H9 (cell line): ENCODE measurements around the gene SCYGR6. TPM values are rescaled to one million over a fixed set of nuclear protein-coding genes. Genes with fewer than 3 reads are reported as not detected.

Source experiments
- DNase-seq: peaks from one replicate; pipeline ENCODE4 v3.0.0-alpha.2; 2017
- H2AFZ ChIP-seq: one replicate; pipeline ENCODE4 v1.6.1; 2013; ENCODE audit warnings: mild to moderate bottlenecking, low read length, control low read depth, moderate library complexity
- H2AK5ac ChIP-seq: 2 replicates; pipeline ENCODE4 v1.6.1; 2013; ENCODE audit warnings: low read length, control low read depth, mixed read lengths; ENCODE audit not compliant: insufficient read length
- H2BK120ac ChIP-seq: one replicate; pipeline ENCODE4 v1.6.1; 2013; ENCODE audit warnings: low read depth, mild to moderate bottlenecking, low read length, control low read depth, inconsistent platforms; ENCODE audit not compliant: poor library complexity, severe bottlenecking
- H2BK12ac ChIP-seq: 2 replicates; pipeline ENCODE4 v1.6.1; 2013; ENCODE audit warnings: low read length, control low read depth, mixed read lengths, low read depth; ENCODE audit not compliant: insufficient read length
- H2BK15ac ChIP-seq: 2 replicates; pipeline ENCODE4 v1.6.1; 2013; ENCODE audit warnings: low read depth, low read length, control low read depth
- H2BK20ac ChIP-seq: one replicate; pipeline ENCODE4 v1.6.1; 2013; ENCODE audit warnings: low read depth, mild to moderate bottlenecking, low read length, control low read depth, inconsistent platforms; ENCODE audit not compliant: poor library complexity, severe bottlenecking
- H2BK5ac ChIP-seq: 2 replicates; pipeline ENCODE4 v1.6.1; 2013; ENCODE audit warnings: low read length, control low read depth, mixed read lengths; ENCODE audit not compliant: insufficient read length
- H3K14ac ChIP-seq: 2 replicates; pipeline ENCODE4 v1.6.1; 2013; ENCODE audit warnings: low read length, control low read depth; ENCODE audit not compliant: insufficient read depth
- H3K18ac ChIP-seq: 2 replicates; pipeline ENCODE4 v1.6.1; 2013; ENCODE audit warnings: low read depth, mild to moderate bottlenecking, mixed read lengths, low read length, control low read depth; ENCODE audit not compliant: insufficient read length
- H3K23ac ChIP-seq: 2 replicates; pipeline ENCODE4 v1.6.1; 2013; ENCODE audit warnings: low read length, control low read depth, mixed read lengths, low read depth; ENCODE audit not compliant: insufficient read length
- H3K23me2 ChIP-seq: 2 replicates; pipeline ENCODE4 v1.6.1; 2013; ENCODE audit warnings: low read depth, mild to moderate bottlenecking, mixed read lengths, low read length, control low read depth; ENCODE audit not compliant: insufficient read length, poor library complexity, severe bottlenecking
- H3K27ac ChIP-seq: 2 replicates; pipeline ENCODE4 v1.5.1; 2013; ENCODE audit warnings: low read length, control low read depth, mixed read lengths, low read depth; ENCODE audit not compliant: insufficient read length
- H3K27me3 ChIP-seq: 2 replicates; pipeline ENCODE4 v1.6.1; 2013; ENCODE audit warnings: low read length, control low read depth, inconsistent platforms; ENCODE audit not compliant: insufficient read depth
- H3K4ac ChIP-seq: 2 replicates; pipeline ENCODE4 v1.6.1; 2013; ENCODE audit warnings: low read depth, mild to moderate bottlenecking, control low read depth, inconsistent platforms, low read length, moderate library complexity
- H3K4me1 ChIP-seq: 2 replicates; pipeline ENCODE4 v1.6.1; 2013; ENCODE audit warnings: low read length, control low read depth, inconsistent platforms; ENCODE audit not compliant: insufficient read depth
- H3K4me2 ChIP-seq: 2 replicates; pipeline ENCODE4 v1.6.1; 2013; ENCODE audit warnings: low read length, control low read depth, mixed read lengths; ENCODE audit not compliant: insufficient read length, insufficient read depth
- H3K56ac ChIP-seq: 2 replicates; pipeline ENCODE4 v1.6.1; 2013; ENCODE audit warnings: low read depth, mild to moderate bottlenecking, mixed read lengths, low read length, control low read depth; ENCODE audit not compliant: insufficient read length
- H3K79me1 ChIP-seq: 2 replicates; pipeline ENCODE4 v1.6.1; 2013; ENCODE audit warnings: low read depth, mild to moderate bottlenecking, moderate library complexity, low read length, control low read depth, inconsistent platforms; ENCODE audit not compliant: insufficient read depth, poor library complexity, severe bottlenecking
- H3K79me2 ChIP-seq: 2 replicates; pipeline ENCODE4 v1.6.1; 2013; ENCODE audit warnings: low read length, control low read depth, inconsistent platforms; ENCODE audit not compliant: insufficient read depth
- H3K9ac ChIP-seq: 2 replicates; pipeline ENCODE4 v1.6.1; 2013; ENCODE audit warnings: low read length, control low read depth, mixed read lengths; ENCODE audit not compliant: insufficient read length; ENCODE audit errors: extremely low read depth
- H3K9me3 ChIP-seq: one replicate; pipeline ENCODE4 v1.6.1; 2013; ENCODE audit warnings: low read depth, low read length, inconsistent platforms; ENCODE audit not compliant: control insufficient read depth
- H3T11ph ChIP-seq: one replicate; pipeline ENCODE4 v1.6.1; 2013; ENCODE audit warnings: mild to moderate bottlenecking, low read length, control low read depth, inconsistent platforms
- H4K20me1 ChIP-seq: one replicate; pipeline ENCODE4 v1.6.1; 2013; ENCODE audit not compliant: control insufficient read depth, insufficient read length, insufficient read depth
- H4K5ac ChIP-seq: 2 replicates; pipeline ENCODE4 v1.6.1; 2013; ENCODE audit warnings: low read depth, mild to moderate bottlenecking, mixed read lengths, low read length, control low read depth; ENCODE audit not compliant: insufficient read length
- H4K8ac ChIP-seq: replicated peaks from 2 replicates; pipeline ENCODE4 v1.6.1; 2013; ENCODE audit warnings: low read length, control low read depth, mixed read lengths, low read depth; ENCODE audit not compliant: insufficient read length
- H4K91ac ChIP-seq: 2 replicates; pipeline ENCODE4 v1.6.1; 2013; ENCODE audit warnings: low read depth, mild to moderate bottlenecking, moderate library complexity, mixed read lengths, low read length, control low read depth; ENCODE audit not compliant: insufficient read length
- H3K27ac Mint-ChIP-seq, 3 experiments: 2 replicates in 2 of 3; 3 replicates in 1 of 3; pipeline ENCODE4 v1.8.0; 2020 to 2021; ENCODE audit warnings: mixed read lengths in 3 of 3, mild to moderate bottlenecking in 1 of 3, moderate library complexity in 1 of 3
- H3K27me3 Mint-ChIP-seq: 2 replicates; pipeline ENCODE4 v1.8.0; 2021; ENCODE audit warnings: low read depth, mild to moderate bottlenecking, moderate library complexity, mixed read lengths
- H3K36me3 Mint-ChIP-seq, 3 experiments: 2 replicates in 2 of 3; 3 replicates in 1 of 3; pipeline ENCODE4 v1.8.0; 2020 to 2021; ENCODE audit warnings: low read depth in 3 of 3, mixed read lengths in 3 of 3; ENCODE audit not compliant: insufficient read depth in 1 of 3
- H3K4me1 Mint-ChIP-seq, 2 experiments: 2 replicates each; pipeline ENCODE4 v1.8.0; 2020; ENCODE audit warnings: mixed read lengths in 2 of 2
- H3K4me3 Mint-ChIP-seq, 2 experiments: 2 replicates in 1 of 2; 3 replicates in 1 of 2; pipeline ENCODE4 v1.8.0; 2020 to 2021; ENCODE audit warnings: mild to moderate bottlenecking in 2 of 2, mixed read lengths in 2 of 2, moderate library complexity in 1 of 2
- H3K9me3 Mint-ChIP-seq, 2 experiments: 2 replicates in 1 of 2; 3 replicates in 1 of 2; pipeline ENCODE4 v1.8.0; 2020; ENCODE audit warnings: mild to moderate bottlenecking in 2 of 2, mixed read lengths in 2 of 2, moderate library complexity in 1 of 2
- WGBS: extraction: QIAGEN DNeasy Blood & Tissue Kit; methylation state at CpG from one replicate; pipeline ENCODE4 v1.1.7; 2013; ENCODE audit warnings: missing lambda C conversion rate, low lambda C conversion rate, mixed read lengths; ENCODE audit not compliant: insufficient read length; ENCODE audit errors: extremely low coverage; 5-methylcytosine and 5-hydroxymethylcytosine counted together
- total RNA-seq: library from RNA; stranded (reverse); gene quantifications from 2 replicates; pipeline ENCODE4 v1.2.1, GENCODE V29; 2021
- TF ChIP-seq, protein P1 (sequence below): fragments of 200-600 bp; sonication (generic); conservative IDR thresholded peaks from 3 replicates; pipeline ENCODE4 v1.8.0; 2021; ENCODE audit warnings: antibody characterized with exemption, mild to moderate bottlenecking

SCYGR6 gene
- total RNA-seq, 1 experiment from 2014 or later: not detected

DNA sequence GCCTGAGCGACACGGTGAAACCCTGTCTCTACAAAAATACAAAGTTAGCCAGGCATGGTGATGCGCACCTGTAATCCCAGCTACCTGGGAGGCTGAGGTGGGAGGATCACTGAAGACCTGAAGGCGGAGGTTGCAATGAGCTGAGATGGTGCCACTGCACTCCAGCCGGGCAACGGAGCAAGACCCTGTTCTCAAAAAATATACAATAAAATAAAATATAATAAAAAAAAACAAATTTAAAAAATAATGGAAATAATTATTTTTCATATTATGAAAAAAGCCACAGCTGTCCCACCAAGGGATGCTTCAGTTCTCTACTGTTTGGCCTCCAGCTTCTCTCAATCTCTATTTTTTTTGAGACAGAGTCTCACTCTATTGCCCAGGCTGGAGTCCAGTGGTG lies 17.2 kb downstream of the SCYGR6 start:
- WGBS: no CpG with 5 or more reads among the region's 6 CpGs

More for the DNA sequence above, 17.2 kb downstream of the SCYGR6 start:
- Histone ChIP-seq H3K23me2 (no peaks in the 10 kb centered on the region), H3K27me3 (no peaks in the 10 kb centered on the region), H4K91ac (no peak overlapping the region), H3K79me1 (no peaks in the 10 kb centered on the region), H3K23ac (no peak overlapping the region), H2AFZ (no peak overlapping the region), H4K5ac (no peak overlapping the region), H3K14ac (no peak overlapping the region), H3T11ph (no peak overlapping the region), H2AK5ac (no peak overlapping the region), H4K8ac (no peak overlapping the region), H3K4me2 (no peak overlapping the region), H2BK5ac (no peak overlapping the region), H3K9me3 (no peaks in the 10 kb centered on the region), H3K27ac (no peak overlapping the region), H2BK120ac (no peak overlapping the region), H3K79me2 (no peaks in the 10 kb centered on the region), H3K9ac (no peak overlapping the region), H2BK20ac (no peak overlapping the region), H3K56ac (no peak overlapping the region), H4K20me1 (no peaks in the 10 kb centered on the region), H3K4ac (no peak overlapping the region), H2BK15ac (no peak overlapping the region), H2BK12ac (no peak overlapping the region), H3K18ac (no peak overlapping the region), H3K4me1 (no peaks in the 10 kb centered on the region)
- TF ChIP-seq, protein P1, sequence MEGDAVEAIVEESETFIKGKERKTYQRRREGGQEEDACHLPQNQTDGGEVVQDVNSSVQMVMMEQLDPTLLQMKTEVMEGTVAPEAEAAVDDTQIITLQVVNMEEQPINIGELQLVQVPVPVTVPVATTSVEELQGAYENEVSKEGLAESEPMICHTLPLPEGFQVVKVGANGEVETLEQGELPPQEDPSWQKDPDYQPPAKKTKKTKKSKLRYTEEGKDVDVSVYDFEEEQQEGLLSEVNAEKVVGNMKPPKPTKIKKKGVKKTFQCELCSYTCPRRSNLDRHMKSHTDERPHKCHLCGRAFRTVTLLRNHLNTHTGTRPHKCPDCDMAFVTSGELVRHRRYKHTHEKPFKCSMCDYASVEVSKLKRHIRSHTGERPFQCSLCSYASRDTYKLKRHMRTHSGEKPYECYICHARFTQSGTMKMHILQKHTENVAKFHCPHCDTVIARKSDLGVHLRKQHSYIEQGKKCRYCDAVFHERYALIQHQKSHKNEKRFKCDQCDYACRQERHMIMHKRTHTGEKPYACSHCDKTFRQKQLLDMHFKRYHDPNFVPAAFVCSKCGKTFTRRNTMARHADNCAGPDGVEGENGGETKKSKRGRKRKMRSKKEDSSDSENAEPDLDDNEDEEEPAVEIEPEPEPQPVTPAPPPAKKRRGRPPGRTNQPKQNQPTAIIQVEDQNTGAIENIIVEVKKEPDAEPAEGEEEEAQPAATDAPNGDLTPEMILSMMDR: no peak
- peaks cover 0 to 8% of the 10 kb centered on the region in 2 experiments; a peak in 2 of 4 replicates for H3K4me1 Mint-ChIP-seq
- no peaks in the 10 kb centered on the region for H3K27me3 Mint-ChIP-seq
- no peak overlapping the region for H3K4me3 Mint-ChIP-seq
- no peak for DNase-seq
- peaks cover 0 to 3% of the 10 kb centered on the region in 2 experiments; a peak in 4 of 5 replicates for H3K9me3 Mint-ChIP-seq
- H3K36me3 Mint-ChIP-seq: peaks cover 2 to 4% (median 4%) of the 10 kb centered on the region in 3 experiments; a peak in 4 of 7 replicates
- no peak overlapping the region for H3K27ac Mint-ChIP-seq
